ENCODE measurements around the gene SAP30BP.

SAP30BP gene

DNA sequence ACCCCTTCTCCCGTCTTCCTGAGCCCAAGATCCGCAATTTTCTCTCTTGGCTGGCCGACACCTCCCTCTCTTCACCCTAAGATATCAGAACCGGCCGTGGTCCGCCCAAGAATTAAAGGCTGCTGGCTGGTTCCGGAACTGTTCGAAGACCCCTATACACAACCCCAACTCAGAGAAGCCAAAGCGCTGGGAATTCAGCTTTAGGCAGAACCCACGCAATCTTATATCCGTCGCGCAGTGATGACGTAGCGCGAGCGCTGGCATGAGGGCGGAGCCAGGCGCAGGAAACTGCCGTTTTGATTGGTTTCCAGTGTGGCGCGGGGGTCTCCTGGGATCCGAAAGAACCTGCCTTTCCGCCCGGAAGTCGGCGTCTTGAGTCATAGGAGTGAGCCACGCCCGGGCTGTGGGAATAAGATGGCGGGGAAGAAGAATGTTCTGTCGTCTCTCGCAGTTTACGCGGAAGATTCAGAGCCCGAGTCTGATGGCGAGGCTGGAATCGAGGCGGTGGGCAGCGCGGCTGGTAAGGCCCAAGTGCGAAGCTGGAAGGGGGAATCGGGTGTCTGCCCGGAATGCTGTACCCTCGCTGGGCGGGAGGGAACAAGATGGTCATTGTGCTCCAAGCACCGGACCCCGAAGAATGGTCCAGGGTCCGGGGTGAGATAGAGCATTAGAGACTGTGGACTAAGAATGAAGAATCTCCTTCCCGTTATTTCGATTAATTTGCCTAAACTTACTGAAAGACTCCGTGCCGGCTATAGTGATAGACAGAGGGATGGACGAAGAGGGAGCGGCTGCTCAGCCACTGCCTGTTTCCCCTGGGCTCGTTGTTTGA is at the start of gene SAP30BP, which contains the start of gene RECQL5:
TSS of gene SAP30BP (plus strand) at position 380 of the 832 bp plus-strand sequence. CDS start at position 415, 35 bp downstream.
TSS of gene RECQL5 (minus strand) at position 196 of the 832 bp plus-strand sequence. CDS start 597 bp downstream, outside the sequence.
- peak; percentile 97 for DNase-seq

DNA sequence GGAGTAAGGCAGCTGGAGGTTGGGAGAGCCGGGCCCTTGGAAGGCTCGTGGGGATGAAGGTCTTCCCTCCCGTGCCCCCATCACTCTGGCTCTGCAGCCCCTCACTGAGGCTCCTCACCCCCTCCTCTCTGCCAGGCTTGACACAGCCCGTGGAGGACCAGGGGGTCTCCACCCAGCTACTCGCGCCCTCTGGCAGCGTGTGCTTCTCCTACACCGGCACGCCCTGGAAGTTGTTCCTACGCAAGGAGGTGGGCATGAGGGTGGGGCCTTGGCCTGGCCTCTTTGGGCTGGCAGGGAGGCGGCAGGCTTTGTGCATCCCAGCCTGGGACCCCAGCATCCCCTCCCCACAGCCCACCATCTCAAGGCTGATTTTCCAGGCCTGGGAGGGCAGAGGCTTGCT is 49.5 kb upstream of the SAP30BP start:
- DNase-seq = no peak

DNA sequence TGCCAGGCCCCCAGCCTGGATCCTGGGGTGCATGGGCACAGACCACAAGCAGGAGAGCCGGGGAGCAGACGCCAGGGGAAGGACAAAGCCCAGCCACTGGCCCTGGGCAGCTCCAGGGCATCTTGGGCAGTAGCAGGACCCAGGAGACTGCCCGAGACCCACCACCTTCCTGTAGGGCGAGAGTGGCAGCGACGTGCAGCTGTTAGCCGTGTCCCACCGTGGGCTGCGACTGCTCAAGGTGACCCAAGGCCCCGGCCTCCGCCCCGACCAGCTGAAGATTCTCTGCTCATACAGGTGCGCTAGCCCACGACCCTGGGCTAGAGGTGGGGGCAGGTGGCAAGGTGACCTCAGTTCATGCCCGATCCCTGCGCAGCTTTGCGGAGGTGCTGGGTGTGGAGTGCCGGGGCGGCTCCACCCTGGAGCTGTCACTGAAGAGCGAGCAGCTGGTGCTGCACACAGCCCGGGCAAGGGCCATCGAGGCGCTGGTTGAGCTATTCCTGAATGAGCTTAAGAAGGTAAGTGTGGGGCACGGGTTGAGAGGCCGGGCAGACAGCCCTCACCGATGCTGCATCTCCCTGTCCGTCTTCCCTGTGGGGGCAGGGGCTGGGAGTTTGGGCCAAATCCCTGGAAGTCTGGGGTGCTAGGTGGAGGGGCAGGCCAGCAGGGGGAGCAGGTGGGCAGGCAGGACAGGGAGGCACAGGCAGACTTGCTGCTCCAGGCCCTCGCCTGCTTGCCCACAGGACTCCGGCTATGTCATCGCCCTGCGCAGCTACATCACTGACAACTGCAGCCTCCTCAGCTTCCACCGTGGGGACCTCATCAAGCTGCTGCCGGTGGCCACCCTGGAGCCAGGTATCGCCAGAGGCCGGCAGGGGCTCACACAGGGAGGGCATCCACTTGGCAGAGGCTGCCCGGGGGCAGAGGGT is 47.4 kb upstream of the SAP30BP start:
- DNase-seq = no peak

DNA sequence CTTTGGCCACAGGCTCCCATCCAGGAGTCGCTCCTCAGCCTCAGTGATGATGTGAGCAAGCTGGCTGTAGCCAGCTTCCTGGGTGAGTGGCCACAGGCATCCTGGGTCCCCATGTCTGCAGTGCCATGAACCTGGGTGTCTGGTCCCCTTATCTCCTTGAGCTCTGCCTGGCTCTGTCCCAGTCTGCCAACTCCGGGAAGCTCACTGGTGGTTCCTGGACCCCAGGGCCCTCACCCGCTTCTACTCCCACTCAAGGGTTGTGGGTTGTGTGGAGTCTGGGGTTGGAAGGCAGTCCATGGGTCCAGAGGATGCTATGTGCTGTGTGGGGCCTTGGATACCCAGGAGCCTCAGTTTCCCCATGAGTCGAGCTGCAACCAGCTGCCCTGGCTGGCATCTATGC is 45.6 kb upstream of the SAP30BP start:
- no peak for DNase-seq

DNA sequence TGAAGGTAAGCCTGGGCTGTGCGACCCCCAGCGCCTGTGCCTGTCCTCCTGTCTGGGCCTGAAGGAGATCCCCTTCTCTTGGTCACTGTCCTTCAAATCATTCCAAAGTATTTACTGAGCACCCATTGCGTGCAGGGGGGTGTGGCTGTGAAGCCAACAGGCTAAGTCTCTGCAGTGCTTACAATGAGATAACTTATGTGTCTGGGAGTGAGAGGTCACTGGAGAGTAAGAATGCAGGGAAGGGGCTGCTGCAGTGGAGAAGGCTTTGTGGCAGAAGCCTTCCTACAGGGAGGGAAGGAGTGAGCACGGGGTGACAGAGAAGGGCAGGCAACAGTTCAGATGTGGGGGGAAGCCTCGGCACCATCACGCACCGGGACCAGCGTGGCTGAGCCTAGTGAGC is 45.1 kb upstream of the SAP30BP start:
- no peak for DNase-seq

DNA sequence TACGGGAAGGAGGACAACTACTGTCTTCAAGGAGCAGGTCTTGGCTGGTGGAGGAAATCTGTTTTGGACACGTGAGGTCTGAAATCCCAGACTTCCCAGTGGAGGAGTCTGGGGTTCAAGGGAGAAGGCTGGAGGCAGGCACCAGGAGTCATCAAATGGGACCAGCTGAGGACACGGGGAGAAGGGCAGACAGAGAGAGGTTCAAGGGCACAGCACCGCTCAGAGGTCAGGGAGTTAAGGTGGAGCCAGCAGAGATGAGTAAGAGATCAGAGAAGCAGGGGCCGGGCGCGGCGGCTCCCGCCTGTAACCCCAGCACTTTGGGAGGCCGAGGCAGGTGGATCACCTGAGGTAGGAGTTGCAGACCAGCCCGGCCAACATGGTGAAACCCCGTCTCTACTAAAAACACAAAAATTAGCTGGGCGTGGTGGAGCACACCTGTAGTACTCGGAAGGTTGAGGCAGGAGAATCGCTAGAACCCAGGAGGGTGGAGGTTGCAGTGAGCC is 44.3 kb upstream of the SAP30BP start:
- no peak for DNase-seq

- no peak for DNase-seq
Observed at GRCh38 chr17:75623386-75623785, 43.8 kb upstream of the SAP30BP start.

DNA sequence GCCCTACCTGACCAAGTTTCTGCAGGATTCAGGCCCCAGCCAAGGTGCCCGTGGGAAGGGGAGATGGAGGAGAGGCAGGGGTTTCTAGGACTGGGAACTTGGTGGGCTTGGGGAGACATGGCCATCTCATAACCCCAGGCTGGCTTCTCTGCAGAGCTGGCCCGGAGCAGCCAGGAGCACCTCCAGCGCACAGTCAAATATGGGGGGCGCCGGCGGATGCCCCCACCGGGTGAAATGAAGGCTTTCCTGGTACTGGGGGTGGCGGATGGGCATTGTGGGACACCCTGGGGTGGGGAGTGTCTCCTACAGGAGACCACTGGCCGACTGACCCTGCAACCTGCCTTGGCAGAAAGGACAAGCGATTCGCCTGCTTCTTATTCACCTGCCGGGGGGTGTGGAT is 43.1 kb upstream of the SAP30BP start:
- DNase-seq = no peak

- no peak for DNase-seq
Observed at GRCh38 chr17:75624714-75625345, 42.3 kb upstream of the SAP30BP start.

DNA sequence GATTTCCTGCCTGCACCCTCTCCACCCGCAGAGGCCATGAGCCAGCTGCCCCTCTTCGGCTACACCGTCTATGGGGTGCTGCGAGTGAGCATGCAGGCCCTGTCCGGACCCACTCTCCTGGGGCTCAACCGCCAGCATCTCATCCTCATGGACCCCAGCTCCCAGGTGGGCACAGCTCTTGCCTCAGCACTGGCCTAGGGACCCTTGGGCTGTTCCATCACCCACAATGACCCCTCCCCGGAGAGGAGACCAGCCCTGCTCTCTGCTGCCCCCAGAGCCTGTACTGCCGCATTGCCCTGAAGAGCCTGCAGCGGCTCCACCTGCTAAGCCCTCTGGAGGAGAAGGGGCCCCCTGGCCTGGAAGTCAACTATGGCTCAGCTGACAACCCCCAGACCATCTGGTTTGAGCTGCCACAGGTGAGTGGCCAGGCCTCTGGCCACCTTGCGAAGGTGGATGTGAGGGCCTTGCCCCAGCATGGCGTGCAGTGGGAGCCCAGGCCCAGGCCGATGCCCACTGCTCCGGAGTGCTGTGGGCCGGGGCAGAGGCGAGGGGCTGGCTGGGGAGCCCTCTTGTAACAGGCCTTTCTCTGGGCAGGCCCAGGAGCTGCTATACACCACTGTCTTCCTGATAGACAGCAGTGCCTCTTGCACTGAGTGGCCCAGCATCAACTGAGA is 41.2 kb upstream of the SAP30BP start:
- no peak for DNase-seq

DNA sequence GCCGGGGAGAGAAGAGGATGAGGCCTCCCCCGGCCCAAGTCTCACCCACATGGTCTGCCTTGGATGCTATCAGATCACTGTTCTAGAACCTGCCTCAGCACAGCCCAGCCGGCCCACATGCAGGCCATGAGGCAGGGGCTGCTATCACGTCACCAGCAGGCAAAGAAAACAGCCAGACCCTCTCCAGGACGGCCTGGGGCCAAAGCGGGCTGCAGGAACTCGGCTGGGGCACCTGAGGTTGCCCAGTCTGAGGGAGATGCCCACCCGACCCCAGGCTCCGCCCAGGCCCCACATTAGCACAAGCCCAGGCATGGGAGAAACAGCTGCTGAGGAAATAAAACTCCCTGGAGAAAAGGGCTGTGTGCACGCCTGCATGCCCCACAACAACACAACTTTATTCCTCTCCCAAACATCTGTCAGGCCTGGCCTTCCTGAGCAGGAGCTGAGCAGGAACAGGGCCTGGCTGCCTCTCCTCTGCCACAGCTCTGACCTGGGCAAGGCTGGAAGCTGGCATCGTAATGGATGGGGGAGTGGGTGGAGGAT is 40.6 kb upstream of the SAP30BP start:
- DNase-seq = no peak

DNA sequence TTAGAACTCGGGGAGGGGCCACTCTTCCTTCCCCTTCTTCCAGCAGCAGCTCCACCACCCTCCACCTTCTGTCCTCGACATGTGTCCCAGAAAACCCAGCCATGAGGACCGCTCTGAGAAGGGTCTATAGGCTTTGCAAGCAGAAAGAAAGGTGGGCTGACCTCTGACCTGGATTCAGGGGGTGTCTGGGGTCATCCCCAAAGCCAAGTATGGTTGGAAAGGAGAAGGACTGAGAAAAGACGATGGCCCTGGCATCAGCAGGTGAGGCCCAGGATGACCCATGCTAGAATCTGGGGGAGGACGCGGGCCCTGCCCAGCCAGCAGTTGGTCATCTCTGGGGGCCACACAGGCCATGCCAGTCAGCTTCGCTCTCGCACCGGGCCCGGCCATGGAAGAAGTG is 40.0 kb upstream of the SAP30BP start:
- no peak for DNase-seq

DNA sequence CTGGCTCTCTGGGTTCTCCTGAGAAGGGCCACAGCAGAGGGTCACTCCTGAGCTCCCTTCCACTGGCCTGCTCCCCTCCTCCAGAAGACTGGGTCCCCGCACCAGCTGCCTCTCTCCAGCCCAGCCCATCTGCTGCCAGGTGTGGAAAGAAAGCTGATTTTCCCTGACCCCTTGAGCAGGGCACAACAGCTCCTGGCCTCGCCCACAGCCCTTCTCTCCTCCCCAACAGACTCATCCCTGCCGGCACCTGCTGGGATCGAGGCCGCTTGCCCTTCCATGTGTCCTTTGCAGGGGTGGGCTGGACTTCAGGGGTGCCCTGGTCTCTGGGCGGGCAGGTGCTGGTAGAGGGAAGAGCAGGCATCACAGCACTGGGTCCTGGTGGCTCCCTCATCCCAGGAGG is 38.7 kb upstream of the SAP30BP start:
- DNase-seq = no peak

DNA sequence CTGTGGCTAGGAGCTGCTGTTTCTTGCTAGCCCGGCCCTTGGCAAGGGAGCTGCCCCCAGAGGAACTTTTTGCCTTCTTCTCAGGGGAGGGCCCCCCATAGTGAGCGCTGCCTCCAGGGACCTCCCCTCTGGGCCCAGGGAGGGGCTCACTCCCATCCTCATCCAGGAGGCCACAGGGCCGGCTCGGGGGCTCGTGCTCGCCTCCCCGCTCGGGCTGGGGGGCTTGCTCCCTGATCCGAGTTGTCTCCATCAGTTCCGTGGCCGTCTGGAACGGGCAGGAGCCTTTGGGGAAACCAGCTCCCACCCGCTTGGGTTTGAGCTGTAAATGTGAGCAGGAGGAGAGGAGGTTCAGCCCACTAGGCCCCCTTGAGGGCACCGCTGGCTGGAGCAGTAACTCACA is 38.0 kb upstream of the SAP30BP start:
- DNase-seq = no peak

DNA sequence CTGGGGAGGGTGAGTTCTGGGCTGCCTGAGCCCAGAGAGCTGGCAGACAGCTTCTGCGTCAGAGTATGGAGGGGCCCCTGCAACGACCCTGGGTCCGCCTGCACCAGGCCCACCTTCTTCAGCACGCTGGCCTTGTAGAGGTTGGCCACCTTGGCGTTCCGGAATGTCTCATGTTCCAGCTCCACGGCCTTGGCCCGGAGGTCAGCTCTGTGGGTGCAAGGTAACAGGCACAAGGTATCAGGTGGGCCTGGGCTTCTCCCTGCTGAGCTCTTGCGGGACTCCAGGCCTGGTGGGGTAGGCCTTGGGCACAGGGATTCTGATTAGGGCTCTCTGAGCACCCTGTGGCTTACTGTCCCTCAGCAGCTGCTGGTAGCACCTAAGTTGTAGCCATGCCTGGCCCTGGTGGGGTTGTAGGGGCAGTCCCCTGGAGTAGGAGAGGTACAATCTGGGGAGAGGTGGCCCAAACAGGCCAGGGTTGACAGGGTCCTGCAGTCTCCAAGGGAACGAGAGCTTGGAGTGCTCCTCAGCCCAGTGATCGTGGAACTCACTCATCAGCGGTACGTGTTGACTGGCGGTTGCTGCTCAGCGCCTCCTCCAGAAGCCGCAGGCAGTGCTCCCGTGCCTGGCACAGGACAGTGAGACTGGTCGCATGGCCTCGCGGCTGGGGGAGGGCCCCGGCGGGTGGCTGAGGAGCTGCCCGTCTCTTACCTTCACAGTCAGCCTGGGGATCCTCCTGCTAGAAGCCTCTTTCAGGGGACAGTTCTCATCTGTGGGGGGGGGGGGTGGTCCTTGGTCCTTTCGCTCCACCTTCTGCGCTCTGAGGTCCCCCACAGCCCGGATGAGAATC is 36.8 kb upstream of the SAP30BP start:
- no peak for DNase-seq

GRCh38 chr17:75631353-75631752 is 35.8 kb upstream of the SAP30BP start:
- DNase-seq = no peak

DNA sequence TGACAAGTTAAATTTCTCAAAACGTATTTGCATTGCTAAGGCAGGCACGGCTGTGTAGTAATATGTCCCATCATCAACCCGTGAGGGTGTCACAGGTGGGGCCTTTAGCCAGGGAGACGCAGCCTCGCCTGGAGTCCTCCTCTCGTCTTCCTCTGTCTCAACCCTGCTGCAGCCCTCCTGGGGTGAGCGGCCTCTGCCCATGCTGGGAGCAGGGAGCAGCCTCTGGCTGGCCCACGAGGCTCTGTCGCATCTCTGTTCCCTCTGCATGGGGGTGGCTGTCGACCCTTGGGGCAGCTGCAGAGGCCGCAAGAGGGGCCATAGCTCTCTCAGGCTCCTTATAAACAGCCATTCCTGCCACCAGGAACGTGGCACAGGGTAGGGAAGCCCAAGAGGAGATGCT is 34.7 kb upstream of the SAP30BP start:
- no peak for DNase-seq

- no peak for DNase-seq
Observed at GRCh38 chr17:75632863-75633485, 34.2 kb upstream of the SAP30BP start, which contains the start of gene SMIM5. TSS of gene SMIM5 (plus strand) at chr17:75633434. CDS start at chr17:75640202, 6,768 bp downstream.

GRCh38 chr17:75633486-75634375 is 33.4 kb upstream of the SAP30BP start:
- peak; percentile 42 for DNase-seq

GRCh38 chr17:75634376-75634740 is 32.8 kb upstream of the SAP30BP start:
- DNase-seq = no peak
